Renal cortex interstitium (tissue), 11 donors: ENCODE results near the gene LBX2. TPM values are rescaled to one million over a fixed set of nuclear protein-coding genes. Genes with fewer than 3 reads are reported as not detected.

Experiments
- DNase-seq, 11 donors: peaks; one replicate each; pipeline ENCODE4 v3.0.0-alpha.2; 2013; ENCODE audit warnings: low read depth in 9 of 11, low spot score in 4 of 11; ENCODE audit errors: extremely low read depth in 1 of 11
- polyA plus RNA-seq, 3 donors: library from polyadenylated mRNA; unstranded; fragments of 120-200 nt; gene quantifications; one replicate each; pipeline ENCODE4 v1.2.1, GENCODE V29; 2013; ENCODE audit not compliant: insufficient read length in 3 of 3

LBX2 gene
- polyA plus RNA-seq, 3 donors = 3.4 to 5.3 (median 4.7) TPM

- peak; percentile 90 to 99 (median 98) for DNase-seq
Measured at GRCh38 chr2:74529357-74530238, 30.2 kb upstream of the LBX2 start, which contains the start of the genes AUP1 and HTRA2. TSS of gene AUP1 (minus strand) at chr2:74529706. CDS start at chr2:74529629, 77 bp downstream. TSS of gene HTRA2 (plus strand) at chr2:74529933. CDS start at chr2:74530007, 74 bp downstream.

- no peak for DNase-seq
Measured at GRCh38 chr2:74528600-74529356, 29.4 kb upstream of the LBX2 start.

GRCh38 chr2:74527741-74528140, 28.3 kb upstream of the LBX2 start:
- no peak for DNase-seq

GRCh38 chr2:74526649-74527230, 27.3 kb upstream of the LBX2 start:
- no peak for DNase-seq

GRCh38 chr2:74525717-74526648, 26.6 kb upstream of the LBX2 start, which contains the start of gene DQX1:
TSS of gene DQX1 (minus strand) at chr2:74526231. CDS start at chr2:74525729, 502 bp downstream.
- DNase-seq = no peak

- DNase-seq = no peak
Measured at GRCh38 chr2:74524955-74525716, 25.7 kb upstream of the LBX2 start.

- no peak for DNase-seq
Measured at GRCh38 chr2:74524005-74524404, 24.6 kb upstream of the LBX2 start.

GRCh38 chr2:74522516-74522915, 23.1 kb upstream of the LBX2 start:
- DNase-seq = no peak

- no peak for DNase-seq
Measured at GRCh38 chr2:74516650-74517049, 17.2 kb upstream of the LBX2 start.

GRCh38 chr2:74515981-74516633, 16.7 kb upstream of the LBX2 start:
- DNase-seq = no peak

- no peak for DNase-seq
Measured at GRCh38 chr2:74515271-74515980, 16.0 kb upstream of the LBX2 start.

- no peak for DNase-seq
Measured at GRCh38 chr2:74514368-74515270, 15.2 kb upstream of the LBX2 start, which contains the start of gene TLX2. TSS of gene TLX2 (plus strand) at chr2:74514450. CDS start at chr2:74514807, 357 bp downstream.

- no peak for DNase-seq
Measured at GRCh38 chr2:74513605-74514367, 14.4 kb upstream of the LBX2 start.

- no peak for DNase-seq
Measured at GRCh38 chr2:74512744-74513604, 13.6 kb upstream of the LBX2 start.
